Suprapubic skin (tissue), 4 donors: ENCODE measurements around the gene CDH3. TPM values are rescaled to one million over a fixed set of nuclear protein-coding genes. Genes with fewer than 3 reads are reported as not detected.

Source experiments
- DNase-seq, 2 donors: peaks; one replicate each; pipeline ENCODE4 v3.0.0-alpha.2; 2019; ENCODE audit warnings: low spot score in 2 of 2
- H3K27ac ChIP-seq: fragments of 200-600 bp; sonication (generic); one replicate; pipeline ENCODE4 v1.5.1; 2019
- H3K27me3 ChIP-seq: fragments of 200-600 bp; sonication (generic); one replicate; pipeline ENCODE4 v1.5.1; 2019
- H3K36me3 ChIP-seq: fragments of 200-600 bp; sonication (generic); one replicate; pipeline ENCODE4 v1.5.1; 2019
- H3K4me1 ChIP-seq: fragments of 200-600 bp; sonication (generic); one replicate; pipeline ENCODE4 v1.5.1; 2019
- H3K4me3 ChIP-seq: fragments of 200-600 bp; sonication (generic); one replicate; pipeline ENCODE4 v1.5.1; 2019; ENCODE audit warnings: mild to moderate bottlenecking
- H3K9me3 ChIP-seq: fragments of 200-600 bp; sonication (generic); one replicate; pipeline ENCODE4 v1.5.1; 2019
- CTCF ChIP-seq, 2 donors: fragments of 200-600 bp in 1 of 2; fragments of 450-650 bp in 1 of 2; sonication (generic) in 1 of 2; IDR thresholded peaks; one replicate each; pipeline ENCODE4 v1.5.1; 2016 to 2019; ENCODE audit warnings: antibody characterized with exemption in 2 of 2, mild to moderate bottlenecking in 1 of 2, moderate library complexity in 1 of 2
- EP300 ChIP-seq: sonication (generic); formaldehyde crosslinking; IDR thresholded peaks from one replicate; pipeline ENCODE4 v1.6.1; 2017; ENCODE audit warnings: antibody characterized with exemption
- POLR2A ChIP-seq, 2 donors: fragments of 450-650 bp; IDR thresholded peaks; one replicate each; pipeline ENCODE4 v1.6.1; 2017; ENCODE audit warnings: antibody characterized with exemption in 2 of 2, mild to moderate bottlenecking in 2 of 2, moderate library complexity in 2 of 2
- POLR2AphosphoS5 ChIP-seq, 3 donors: sonication (generic); formaldehyde crosslinking; IDR thresholded peaks; one replicate each; pipeline ENCODE4 v1.6.1; 2017; ENCODE audit warnings: antibody characterized with exemption in 3 of 3
- WGBS: methylation state at CpG from one replicate; pipeline ENCODE4 v1.1.5; 2018; 5-methylcytosine and 5-hydroxymethylcytosine counted together
- total RNA-seq, 4 donors: library from RNA; depleted of rRNA; stranded (reverse); fragments of >200 nt; gene quantifications; one replicate each; pipeline ENCODE4 v1.1.0, GENCODE V29; 2016

Gene CDH3
- total RNA-seq, 4 donors from 2014 or later: 39.0 to 96.8 (median 70.1) TPM

GRCh38 chr16:68658341-68658973 lies 13.3 kb downstream of the CDH3 start:
- TF ChIP-seq POLR2AphosphoS5 (IDR thresholded peaks at IDR 0.05) (no peak), CTCF (IDR thresholded peaks at IDR 0.05) (no peak), EP300 (no peak), POLR2A (IDR thresholded peaks at IDR 0.05) (no peak)
- Histone ChIP-seq H3K9me3 (no peaks in the 10 kb centered on the region), H3K27me3 (peaks cover 8% of the 10 kb centered on the region), H3K36me3 (no peaks in the 10 kb centered on the region), H3K4me3 (no peak overlapping the region), H3K4me1 (peaks cover 17% of the 10 kb centered on the region), H3K27ac (peak overlapping the region; percentile 62)
- no peak for DNase-seq
- WGBS: 27% methylated on average over 11 of the region's 13 CpGs

- no peak for DNase-seq
- no peaks in the 10 kb centered on the region for H3K36me3 ChIP-seq
- H3K4me3 ChIP-seq: no peak overlapping the region
- TF ChIP-seq POLR2A (IDR thresholded peaks at IDR 0.05) (no peak), EP300 (no peak), POLR2AphosphoS5 (IDR thresholded peaks at IDR 0.05) (no peak), CTCF (IDR thresholded peaks at IDR 0.05) (no peak)
- H3K27me3 ChIP-seq: peaks cover 8% of the 10 kb centered on the region
- peak overlapping the region; percentile 62 for H3K27ac ChIP-seq
- H3K9me3 ChIP-seq: no peaks in the 10 kb centered on the region
- WGBS: 48% methylated on average over 1 of the region's 1 CpG
- peaks cover 17% of the 10 kb centered on the region for H3K4me1 ChIP-seq
These were observed 13.9 kb downstream of the CDH3 start for GRCh38 chr16:68658974-68659360.

GRCh38 chr16:68659412-68660358 lies 14.6 kb downstream of the CDH3 start:
- Histone ChIP-seq H3K4me3 (no peak overlapping the region), H3K4me1 (peaks cover 17% of the 10 kb centered on the region), H3K27ac (peak overlapping the region; percentile 62), H3K27me3 (peaks cover 8% of the 10 kb centered on the region), H3K9me3 (no peaks in the 10 kb centered on the region), H3K36me3 (no peaks in the 10 kb centered on the region)
- WGBS: 20% methylated on average over 8 of the region's 8 CpGs
- DNase-seq: no peak
- TF ChIP-seq CTCF (IDR thresholded peaks at IDR 0.05) (no peak), POLR2AphosphoS5 (IDR thresholded peaks at IDR 0.05) (no peak), EP300 (no peak), POLR2A (IDR thresholded peaks at IDR 0.05) (no peak)

- Histone ChIP-seq H3K36me3 (no peaks in the 10 kb centered on the region), H3K27me3 (peaks cover 6% of the 10 kb centered on the region), H3K4me3 (no peak overlapping the region), H3K27ac (no peak overlapping the region), H3K4me1 (peaks cover 19% of the 10 kb centered on the region), H3K9me3 (no peaks in the 10 kb centered on the region)
- TF ChIP-seq POLR2A (IDR thresholded peaks at IDR 0.05): no peak
- TF ChIP-seq POLR2AphosphoS5 (IDR thresholded peaks at IDR 0.05): no peak
- TF ChIP-seq CTCF (IDR thresholded peaks at IDR 0.05): no peak
- no peak for TF ChIP-seq EP300
- no peak for DNase-seq
- 82% methylated on average over 6 of the region's 6 CpGs for WGBS
These were observed 15.3 kb downstream of the CDH3 start for GRCh38 chr16:68660359-68660795.

GRCh38 chr16:68662035-68662434 lies 16.9 kb downstream of the CDH3 start:
- H3K27ac ChIP-seq: no peak overlapping the region
- no peak overlapping the region for H3K4me3 ChIP-seq
- H3K4me1 ChIP-seq: peaks cover 28% of the 10 kb centered on the region
- no peaks in the 10 kb centered on the region for H3K36me3 ChIP-seq
- H3K9me3 ChIP-seq: no peaks in the 10 kb centered on the region
- WGBS: 95% methylated on average over 1 of the region's 1 CpG
- no peak for DNase-seq
- no peak for TF ChIP-seq CTCF (IDR thresholded peaks at IDR 0.05)
- no peak for TF ChIP-seq EP300
- no peak for TF ChIP-seq POLR2A (IDR thresholded peaks at IDR 0.05)
- TF ChIP-seq POLR2AphosphoS5 (IDR thresholded peaks at IDR 0.05): no peak
- no peaks in the 10 kb centered on the region for H3K27me3 ChIP-seq
